Measurements from ENCODE around the gene PYM1.
A peak's percentile ranks its signal among the peaks of the same experiment; 100 is the strongest.

The PYM1 gene

GRCh38 chr12:55927588-55928502 lies at the start of gene PYM1:
PYM1 (minus strand) TSS chr12:55927894; CDS start chr12:55927761, 133 bp downstream.
- peak in 1 of 2 donors; percentile 56 for DNase-seq (ENCODE audit: low read depth in 1 of 2, low spot score in 1 of 2)

GRCh38 chr12:55974308-55974730 lies 46.6 kb upstream of the PYM1 start:
- peak in 1 of 2 donors; percentile 26 for DNase-seq (ENCODE audit: low read depth in 1 of 2, low spot score in 1 of 2)

GRCh38 chr12:55973599-55974307 lies 46.1 kb upstream of the PYM1 start, which contains the start of gene RAB5B:
RAB5B (plus strand) TSS chr12:55974078; CDS start chr12:55986961, 12,883 bp downstream.
- DNase-seq (ENCODE audit: low read depth in 1 of 2, low spot score in 1 of 2) = peak; percentile 80 to 99

GRCh38 chr12:55972911-55973598 lies 45.4 kb upstream of the PYM1 start:
- DNase-seq (ENCODE audit: low read depth in 1 of 2, low spot score in 1 of 2) = no peak

GRCh38 chr12:55972456-55972855 lies 44.8 kb upstream of the PYM1 start:
- no peak for DNase-seq (ENCODE audit: low read depth in 1 of 2, low spot score in 1 of 2)

GRCh38 chr12:55972042-55972441 lies 44.3 kb upstream of the PYM1 start:
- DNase-seq (ENCODE audit: low read depth in 1 of 2, low spot score in 1 of 2) = no peak

GRCh38 chr12:55970775-55971174 lies 43.1 kb upstream of the PYM1 start:
- DNase-seq (ENCODE audit: low read depth in 1 of 2, low spot score in 1 of 2) = no peak

GRCh38 chr12:55969356-55969755 lies 41.7 kb upstream of the PYM1 start:
- DNase-seq (ENCODE audit: low read depth in 1 of 2, low spot score in 1 of 2) = no peak

GRCh38 chr12:55966408-55967281 lies 39.0 kb upstream of the PYM1 start, which contains the start of gene CDK2:
CDK2 (plus strand) TSS chr12:55966830; CDS start chr12:55967009, 179 bp downstream.
- peak; percentile 78 to 87 for DNase-seq (ENCODE audit: low read depth in 1 of 2, low spot score in 1 of 2)

- DNase-seq (ENCODE audit: low read depth in 1 of 2, low spot score in 1 of 2) = no peak
Observed at GRCh38 chr12:55965941-55966407, 38.3 kb upstream of the PYM1 start, which contains the start of gene PMEL. PMEL (minus strand) TSS chr12:55966042; CDS start chr12:55966011, 31 bp downstream.

- no peak for DNase-seq (ENCODE audit: low read depth in 1 of 2, low spot score in 1 of 2)
Observed at GRCh38 chr12:55965240-55965639, 37.5 kb upstream of the PYM1 start.

- no peak for DNase-seq (ENCODE audit: low read depth in 1 of 2, low spot score in 1 of 2)
Observed at GRCh38 chr12:55963760-55964159, 36.1 kb upstream of the PYM1 start.

GRCh38 chr12:55957106-55957859 lies 29.6 kb upstream of the PYM1 start:
- no peak for DNase-seq (ENCODE audit: low read depth in 1 of 2, low spot score in 1 of 2)

- DNase-seq (ENCODE audit: low read depth in 1 of 2, low spot score in 1 of 2) = peak in 1 of 2 donors; percentile 42
Observed at GRCh38 chr12:55955800-55956508, 28.3 kb upstream of the PYM1 start.

- no peak for DNase-seq (ENCODE audit: low read depth in 1 of 2, low spot score in 1 of 2)
Observed at GRCh38 chr12:55955344-55955743, 27.6 kb upstream of the PYM1 start.

- no peak for DNase-seq (ENCODE audit: low read depth in 1 of 2, low spot score in 1 of 2)
Observed at GRCh38 chr12:55946553-55946952, 18.9 kb upstream of the PYM1 start.

- no peak for DNase-seq (ENCODE audit: low read depth in 1 of 2, low spot score in 1 of 2)
Observed at GRCh38 chr12:55942577-55943136, 15.0 kb upstream of the PYM1 start.

GRCh38 chr12:55942055-55942454 lies 14.4 kb upstream of the PYM1 start:
- no peak for DNase-seq (ENCODE audit: low read depth in 1 of 2, low spot score in 1 of 2)
